DND-41 (cell line): ENCODE results near the gene PRAC2.

ENCODE experiments used
- ATAC-seq: fragments of 200-7000 bp; cut with Tn5 transposase; 3 replicates; pipeline ENCODE4 v1.9.1; 2021; ENCODE audit warnings: low read depth; ENCODE audit not compliant: insufficient read depth
- DNase-seq: peaks from one replicate; pipeline ENCODE4 v3.0.0-alpha.2; 2020
- H2AFZ ChIP-seq: 2 replicates; pipeline ENCODE4 v1.6.0; 2012; ENCODE audit warnings: low read depth, low read length
- H3K27ac ChIP-seq: 2 replicates; pipeline ENCODE4 v1.5.1; 2012; ENCODE audit warnings: low read length, inconsistent platforms
- H3K27me3 ChIP-seq: fragments of 200-600 bp; sonication (generic); 2 replicates; pipeline ENCODE4 v1.6.0; 2012; ENCODE audit warnings: low read length, mild to moderate bottlenecking, inconsistent platforms; ENCODE audit not compliant: insufficient read depth, poor library complexity
- H3K36me3 ChIP-seq: 2 replicates; pipeline ENCODE4 v1.5.1; 2012; ENCODE audit warnings: low read length, inconsistent platforms; ENCODE audit not compliant: insufficient read depth
- H3K4me1 ChIP-seq: 2 replicates; pipeline ENCODE4 v1.5.1; 2012; ENCODE audit warnings: mild to moderate bottlenecking, low read length; ENCODE audit not compliant: insufficient read depth
- H3K4me2 ChIP-seq: 2 replicates; pipeline ENCODE4 v1.6.0; 2012; ENCODE audit warnings: mild to moderate bottlenecking, moderate library complexity, low read length, inconsistent platforms; ENCODE audit not compliant: insufficient read depth
- H3K4me3 ChIP-seq, 2 experiments: fragments of 200-600 bp in 1 of 2; shearing (Covaris generic) in 1 of 2; 2 replicates each; pipeline ENCODE4 v1.5.1; 2012 to 2016; ENCODE audit warnings: inconsistent platforms in 2 of 2, low read length in 2 of 2, mild to moderate bottlenecking in 2 of 2, low read depth in 1 of 2, moderate library complexity in 1 of 2
- H3K79me2 ChIP-seq: 2 replicates; pipeline ENCODE4 v1.6.0; 2012; ENCODE audit warnings: low read length, inconsistent platforms; ENCODE audit not compliant: insufficient read depth
- H3K9ac ChIP-seq: 2 replicates; pipeline ENCODE4 v1.6.0; 2012; ENCODE audit warnings: low read depth, mild to moderate bottlenecking, inconsistent platforms, low read length, moderate library complexity
- H3K9me3 ChIP-seq: 2 replicates; pipeline ENCODE4 v1.5.1; 2012; ENCODE audit warnings: low read length, moderate library complexity, mild to moderate bottlenecking, inconsistent platforms; ENCODE audit not compliant: insufficient read depth, severe bottlenecking
- H4K20me1 ChIP-seq: 2 replicates; pipeline ENCODE4 v1.6.0; 2012; ENCODE audit warnings: low read length; ENCODE audit not compliant: insufficient read depth
- CTCF ChIP-seq: IDR thresholded peaks from 2 replicates; pipeline ENCODE4 v1.5.1; 2012; ENCODE audit warnings: borderline replicate concordance, low read length, moderate library complexity, mild to moderate bottlenecking; ENCODE audit not compliant: poor library complexity, severe bottlenecking; ENCODE audit errors: extremely low read depth
- EZH2 ChIP-seq: IDR thresholded peaks from 3 replicates; pipeline ENCODE4 v1.6.1; 2012; ENCODE audit warnings: borderline replicate concordance, low read depth, mild to moderate bottlenecking, moderate library complexity, low read length, inconsistent platforms; ENCODE audit not compliant: severe bottlenecking

The PRAC2 gene

GRCh38 chr17:48760411-48760810 is 37.4 kb downstream of the PRAC2 start:
- no peak for TF ChIP-seq CTCF
- TF ChIP-seq EZH2, result no peak
- no peak overlapping the region for H3K9ac ChIP-seq
- H3K4me2 ChIP-seq, result no peak overlapping the region
- DNase-seq, result no peak
- H3K79me2 ChIP-seq, result no peaks in the 10 kb centered on the region
- no peak overlapping the region for H3K27ac ChIP-seq
- no peaks in the 10 kb centered on the region for H3K36me3 ChIP-seq
- peaks cover 18% of the 10 kb centered on the region for H3K27me3 ChIP-seq
- H3K4me3 ChIP-seq, result no peak overlapping the region
- no peak overlapping the region for H2AFZ ChIP-seq
- no peak for ATAC-seq
- H3K4me1 ChIP-seq, result no peaks in the 10 kb centered on the region
- H4K20me1 ChIP-seq, result no peaks in the 10 kb centered on the region
- no peaks in the 10 kb centered on the region for H3K9me3 ChIP-seq

GRCh38 chr17:48761114-48761513 is 38.1 kb downstream of the PRAC2 start:
- Histone ChIP-seq H3K4me3 (no peak overlapping the region), H3K9ac (no peak overlapping the region), H3K4me1 (no peaks in the 10 kb centered on the region), H3K79me2 (no peaks in the 10 kb centered on the region), H2AFZ (no peak overlapping the region), H3K27me3 (peaks cover 15% of the 10 kb centered on the region), H3K9me3 (no peaks in the 10 kb centered on the region), H3K36me3 (no peaks in the 10 kb centered on the region), H3K27ac (no peak overlapping the region), H3K4me2 (no peak overlapping the region), H4K20me1 (no peaks in the 10 kb centered on the region)
- no peak for TF ChIP-seq EZH2
- TF ChIP-seq CTCF, result no peak
- no peak for DNase-seq
- no peak for ATAC-seq

- no peaks in the 10 kb centered on the region for H3K4me1 ChIP-seq
- no peak overlapping the region for H3K27ac ChIP-seq
- no peak for TF ChIP-seq CTCF
- H3K4me2 ChIP-seq, result no peak overlapping the region
- no peaks in the 10 kb centered on the region for H3K9me3 ChIP-seq
- no peak overlapping the region for H3K4me3 ChIP-seq
- H3K79me2 ChIP-seq, result no peaks in the 10 kb centered on the region
- H2AFZ ChIP-seq, result no peak overlapping the region
- H4K20me1 ChIP-seq, result no peaks in the 10 kb centered on the region
- no peaks in the 10 kb centered on the region for H3K36me3 ChIP-seq
- no peak overlapping the region for H3K9ac ChIP-seq
- H3K27me3 ChIP-seq, result peaks cover 8% of the 10 kb centered on the region
- DNase-seq (no peak), ATAC-seq (no peak)
Measured at GRCh38 chr17:48767263-48767774, 44.3 kb downstream of the PRAC2 start.
